ENCODE data around the gene SZT2.

Gene SZT2

GRCh38 chr1:43439781-43440180 lies 50.1 kb downstream of the SZT2 start:
- peaks cover 16 to 96% (median 76%) of the 10 kb centered on the region in 4 experiments for H3K36me3 ChIP-seq (ENCODE audit: control insufficient read depth in 4 of 4, insufficient read depth in 4 of 4, low read length in 3 of 4)
- no peaks in the 10 kb centered on the region for H3K4me1 ChIP-seq (ENCODE audit: control extremely low read depth in 1 of 4, control insufficient read depth in 4 of 4, insufficient read depth in 4 of 4, low read length in 3 of 4)
- H3K4me3 ChIP-seq (ENCODE audit: control insufficient read depth in 1 of 7, extremely low read depth in 1 of 7, insufficient read depth in 4 of 7, low read depth in 2 of 7, low read length in 6 of 7): no peak overlapping the region
- ChIA-PET CTCF (interaction anchor here (1.3 to 1.8 kb wide), 3 partner anchors 11 to 213 kb away, joined by 3 read pairs; no protein-coding TSS in a partner anchor), POLR2A (no interaction called here)
- H3K27me3 ChIP-seq (replicated peaks in 2 of 5; ENCODE audit: control insufficient read depth in 4 of 5, insufficient read depth in 5 of 5, low read length in 4 of 5): no peaks in the 10 kb centered on the region
- no peak overlapping the region for H3K27ac ChIP-seq (ENCODE audit: insufficient read depth in 1 of 2, low read depth in 1 of 2, low read length in 2 of 2, poor library complexity in 1 of 2, severe bottlenecking in 2 of 2)
- WGBS (ENCODE audit: insufficient coverage): 100% methylated on average over 5 of the region's 7 CpGs
- DNase-seq: no peak
- H3K9me3 ChIP-seq (ENCODE audit: control extremely low read depth in 1 of 5, control insufficient read depth in 4 of 5, insufficient read depth in 2 of 5, low read depth in 1 of 5, low read length in 4 of 5): no peaks in the 10 kb centered on the region

DNA sequence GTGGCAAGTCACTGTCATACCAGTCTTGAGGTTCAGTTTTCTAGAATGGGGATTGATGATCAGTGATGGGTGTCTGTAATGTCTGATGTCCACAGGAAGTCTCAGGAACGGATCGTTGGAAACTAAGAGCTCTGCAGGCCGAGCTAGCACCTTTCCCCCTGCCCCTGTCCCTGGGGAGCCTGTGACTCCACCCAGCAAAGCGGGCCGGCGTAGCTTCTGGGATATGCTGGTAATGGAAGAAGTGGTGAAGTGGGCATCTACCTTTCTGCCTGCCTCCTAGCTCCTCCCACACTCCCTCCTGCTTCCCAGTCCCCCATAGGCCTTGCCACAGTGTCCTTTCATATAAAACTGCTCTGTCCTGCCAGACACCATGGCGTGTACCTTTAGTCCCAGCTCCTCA lies 50.7 kb downstream of the SZT2 start:
- CTCF ChIA-PET: interaction anchor here (1.3 kb wide), 2 partner anchors 11 to 26 kb away, joined by 3 read pairs; no protein-coding TSS in a partner anchor
- DNase-seq: no peak
- Histone ChIP-seq H3K4me1 (ENCODE audit: control extremely low read depth in 1 of 4, control insufficient read depth in 4 of 4, insufficient read depth in 4 of 4, low read length in 3 of 4) (no peaks in the 10 kb centered on the region), H3K9me3 (ENCODE audit: control extremely low read depth in 1 of 5, control insufficient read depth in 4 of 5, insufficient read depth in 2 of 5, low read depth in 1 of 5, low read length in 4 of 5) (no peaks in the 10 kb centered on the region), H3K27me3 (replicated peaks in 2 of 5; ENCODE audit: control insufficient read depth in 4 of 5, insufficient read depth in 5 of 5, low read length in 4 of 5) (no peaks in the 10 kb centered on the region), H3K36me3 (ENCODE audit: control insufficient read depth in 4 of 4, insufficient read depth in 4 of 4, low read length in 3 of 4) (peaks cover 16 to 96% (median 76%) of the 10 kb centered on the region in 4 experiments), H3K27ac (ENCODE audit: insufficient read depth in 1 of 2, low read depth in 1 of 2, low read length in 2 of 2, poor library complexity in 1 of 2, severe bottlenecking in 2 of 2) (no peak overlapping the region), H3K4me3 (ENCODE audit: control insufficient read depth in 1 of 7, extremely low read depth in 1 of 7, insufficient read depth in 4 of 7, low read depth in 2 of 7, low read length in 6 of 7) (no peak overlapping the region)
- POLR2A ChIA-PET: no interaction called here
- 83% methylated on average over 1 of the region's 7 CpGs for WGBS (ENCODE audit: insufficient coverage)

DNA sequence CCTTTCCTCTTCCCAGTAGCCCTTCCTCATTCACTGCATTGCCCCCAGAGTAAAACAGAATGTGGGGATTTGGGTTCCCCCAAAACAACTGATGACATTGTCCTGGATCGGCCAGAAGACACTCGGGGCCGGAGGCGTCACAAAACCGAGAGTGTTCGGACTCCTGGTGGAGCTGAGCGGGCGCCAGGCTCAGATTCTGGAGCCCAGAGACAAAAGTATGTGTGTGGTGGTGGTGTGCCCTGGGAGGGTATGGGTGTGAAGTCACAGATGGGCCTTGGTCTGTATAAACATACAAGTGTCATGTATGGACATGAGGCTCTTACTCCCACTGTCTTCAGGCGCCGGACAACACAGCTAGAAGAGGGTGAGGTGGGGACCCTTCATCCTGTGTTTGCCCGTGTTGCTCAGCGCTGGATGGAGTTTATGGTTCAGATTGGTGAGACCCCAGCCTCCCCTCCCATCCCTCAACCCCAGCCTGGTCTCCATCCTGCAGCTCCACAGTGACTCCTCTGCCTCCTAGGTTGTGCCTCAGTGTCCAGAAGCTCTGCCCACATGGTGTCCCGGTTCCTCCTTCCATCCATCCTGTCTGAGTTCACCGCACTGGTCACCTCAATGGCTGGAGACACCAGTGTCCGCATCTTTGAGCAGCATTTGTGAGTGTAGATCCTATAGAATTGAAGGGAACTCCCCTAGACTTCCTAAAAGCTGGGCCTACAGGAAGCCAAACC lies 51.6 kb downstream of the SZT2 start:
- ChIA-PET CTCF (no interaction called here), POLR2A (interaction anchor here (1.0 kb wide), 1 partner anchor 16 kb away, joined by 3 read pairs; no protein-coding TSS in a partner anchor)
- no peaks in the 10 kb centered on the region for H3K9me3 ChIP-seq (ENCODE audit: control extremely low read depth in 1 of 5, control insufficient read depth in 4 of 5, insufficient read depth in 2 of 5, low read depth in 1 of 5, low read length in 4 of 5)
- DNase-seq: no peak
- over 99% methylated on average over 14 of the region's 15 CpGs for WGBS (ENCODE audit: insufficient coverage)
- no peak overlapping the region for H3K4me3 ChIP-seq (ENCODE audit: control insufficient read depth in 1 of 7, extremely low read depth in 1 of 7, insufficient read depth in 4 of 7, low read depth in 2 of 7, low read length in 6 of 7)
- H3K4me1 ChIP-seq (ENCODE audit: control extremely low read depth in 1 of 4, control insufficient read depth in 4 of 4, insufficient read depth in 4 of 4, low read length in 3 of 4): no peaks in the 10 kb centered on the region
- no peaks in the 10 kb centered on the region for H3K27me3 ChIP-seq (replicated peaks in 2 of 5; ENCODE audit: control insufficient read depth in 4 of 5, insufficient read depth in 5 of 5, low read length in 4 of 5)
- no peak overlapping the region for H3K27ac ChIP-seq (ENCODE audit: insufficient read depth in 1 of 2, low read depth in 1 of 2, low read length in 2 of 2, poor library complexity in 1 of 2, severe bottlenecking in 2 of 2)
- peaks cover 22 to 98% (median 78%) of the 10 kb centered on the region in 4 experiments for H3K36me3 ChIP-seq (ENCODE audit: control insufficient read depth in 4 of 4, insufficient read depth in 4 of 4, low read length in 3 of 4)

DNA sequence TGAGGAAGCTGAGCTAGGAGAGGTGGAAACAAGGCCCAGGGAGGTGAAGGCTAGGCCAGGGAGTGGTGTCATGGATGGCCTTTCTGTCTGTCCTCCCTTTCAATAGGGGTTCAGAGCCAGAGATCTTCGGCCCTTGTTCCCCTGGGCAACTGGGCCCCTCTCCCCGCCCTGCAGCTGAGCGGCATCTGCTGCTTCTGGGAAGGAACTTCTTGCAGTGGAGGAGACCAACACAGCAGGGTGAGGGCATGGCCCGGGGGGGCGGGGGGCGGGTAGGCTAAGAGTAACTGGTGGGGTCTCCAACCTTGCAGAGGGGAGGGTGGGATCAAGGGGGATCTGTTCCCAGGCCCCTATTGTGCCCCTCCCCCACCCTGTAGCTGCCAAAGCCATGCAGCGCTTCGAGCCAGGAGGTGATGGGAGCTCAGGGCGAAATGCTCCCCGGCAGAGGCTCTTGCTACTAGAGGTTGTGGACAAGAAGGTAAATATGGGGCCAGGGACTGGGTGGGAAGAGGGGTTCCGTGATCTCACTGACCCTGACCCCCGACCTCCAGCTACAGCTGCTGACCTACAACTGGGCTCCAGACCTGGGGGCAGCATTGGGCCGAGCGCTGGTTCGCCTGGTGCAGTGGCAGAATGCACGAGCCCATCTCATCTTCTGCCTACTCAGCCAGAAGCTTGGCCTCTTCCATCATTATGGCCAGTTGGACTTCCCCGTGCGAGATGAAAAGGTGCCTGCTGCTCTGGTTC lies 52.4 kb downstream of the SZT2 start:
- no peaks in the 10 kb centered on the region for H3K27me3 ChIP-seq (replicated peaks in 2 of 5; ENCODE audit: control insufficient read depth in 4 of 5, insufficient read depth in 5 of 5, low read length in 4 of 5)
- H3K4me1 ChIP-seq (ENCODE audit: control extremely low read depth in 1 of 4, control insufficient read depth in 4 of 4, insufficient read depth in 4 of 4, low read length in 3 of 4): no peaks in the 10 kb centered on the region
- peaks cover 21 to 98% (median 79%) of the 10 kb centered on the region in 4 experiments for H3K36me3 ChIP-seq (ENCODE audit: control insufficient read depth in 4 of 4, insufficient read depth in 4 of 4, low read length in 3 of 4)
- 94% methylated on average over 9 of the region's 18 CpGs for WGBS (ENCODE audit: insufficient coverage)
- DNase-seq: no peak
- no peak overlapping the region for H3K4me3 ChIP-seq (ENCODE audit: control insufficient read depth in 1 of 7, extremely low read depth in 1 of 7, insufficient read depth in 4 of 7, low read depth in 2 of 7, low read length in 6 of 7)
- CTCF ChIA-PET: interaction anchor here (0.5 kb wide), 1 partner anchor 202 kb away, joined by 3 read pairs; no protein-coding TSS in a partner anchor
- POLR2A ChIA-PET: interaction anchor here (1.0 kb wide), 1 partner anchor 17 kb away, joined by 3 read pairs; no protein-coding TSS in a partner anchor
- no peak overlapping the region for H3K27ac ChIP-seq (ENCODE audit: insufficient read depth in 1 of 2, low read depth in 1 of 2, low read length in 2 of 2, poor library complexity in 1 of 2, severe bottlenecking in 2 of 2)
- no peaks in the 10 kb centered on the region for H3K9me3 ChIP-seq (ENCODE audit: control extremely low read depth in 1 of 5, control insufficient read depth in 4 of 5, insufficient read depth in 2 of 5, low read depth in 1 of 5, low read length in 4 of 5)

DNA sequence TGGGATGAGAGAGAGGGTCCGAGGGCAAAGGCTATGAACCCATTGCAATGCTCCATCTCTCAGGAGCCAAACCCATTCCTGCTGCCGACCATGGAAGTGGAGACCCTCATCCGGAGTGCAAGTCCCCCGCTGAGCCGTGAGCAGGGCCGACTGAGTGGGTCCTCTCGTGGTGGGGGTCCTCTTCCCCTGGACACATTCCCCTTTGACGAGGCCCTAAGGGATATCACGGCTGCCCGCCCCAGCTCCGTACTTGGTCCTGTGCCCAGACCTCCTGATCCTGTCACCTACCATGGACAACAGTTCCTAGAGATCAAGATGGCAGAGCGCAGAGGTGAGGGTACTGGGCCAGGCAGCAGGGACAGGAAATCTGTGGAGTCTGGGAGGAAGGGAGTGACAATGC lies 53.1 kb downstream of the SZT2 start:
- Histone ChIP-seq H3K4me1 (ENCODE audit: control extremely low read depth in 1 of 4, control insufficient read depth in 4 of 4, insufficient read depth in 4 of 4, low read length in 3 of 4) (no peaks in the 10 kb centered on the region), H3K27me3 (replicated peaks in 2 of 5; ENCODE audit: control insufficient read depth in 4 of 5, insufficient read depth in 5 of 5, low read length in 4 of 5) (no peaks in the 10 kb centered on the region), H3K27ac (ENCODE audit: insufficient read depth in 1 of 2, low read depth in 1 of 2, low read length in 2 of 2, poor library complexity in 1 of 2, severe bottlenecking in 2 of 2) (no peak overlapping the region), H3K36me3 (ENCODE audit: control insufficient read depth in 4 of 4, insufficient read depth in 4 of 4, low read length in 3 of 4) (peaks cover 26 to 98% (median 79%) of the 10 kb centered on the region in 4 experiments), H3K4me3 (ENCODE audit: control insufficient read depth in 1 of 7, extremely low read depth in 1 of 7, insufficient read depth in 4 of 7, low read depth in 2 of 7, low read length in 6 of 7) (no peak overlapping the region), H3K9me3 (ENCODE audit: control extremely low read depth in 1 of 5, control insufficient read depth in 4 of 5, insufficient read depth in 2 of 5, low read depth in 1 of 5, low read length in 4 of 5) (no peaks in the 10 kb centered on the region)
- DNase-seq: no peak
- POLR2A ChIA-PET: interaction anchor here (1.0 kb wide), 1 partner anchor 17 kb away, joined by 3 read pairs; no protein-coding TSS in a partner anchor
- over 99% methylated on average over 12 of the region's 12 CpGs for WGBS (ENCODE audit: insufficient coverage)
- CTCF ChIA-PET: interaction anchor here (0.5 kb wide), 1 partner anchor 201 kb away, joined by 3 read pairs; no protein-coding TSS in a partner anchor

DNA sequence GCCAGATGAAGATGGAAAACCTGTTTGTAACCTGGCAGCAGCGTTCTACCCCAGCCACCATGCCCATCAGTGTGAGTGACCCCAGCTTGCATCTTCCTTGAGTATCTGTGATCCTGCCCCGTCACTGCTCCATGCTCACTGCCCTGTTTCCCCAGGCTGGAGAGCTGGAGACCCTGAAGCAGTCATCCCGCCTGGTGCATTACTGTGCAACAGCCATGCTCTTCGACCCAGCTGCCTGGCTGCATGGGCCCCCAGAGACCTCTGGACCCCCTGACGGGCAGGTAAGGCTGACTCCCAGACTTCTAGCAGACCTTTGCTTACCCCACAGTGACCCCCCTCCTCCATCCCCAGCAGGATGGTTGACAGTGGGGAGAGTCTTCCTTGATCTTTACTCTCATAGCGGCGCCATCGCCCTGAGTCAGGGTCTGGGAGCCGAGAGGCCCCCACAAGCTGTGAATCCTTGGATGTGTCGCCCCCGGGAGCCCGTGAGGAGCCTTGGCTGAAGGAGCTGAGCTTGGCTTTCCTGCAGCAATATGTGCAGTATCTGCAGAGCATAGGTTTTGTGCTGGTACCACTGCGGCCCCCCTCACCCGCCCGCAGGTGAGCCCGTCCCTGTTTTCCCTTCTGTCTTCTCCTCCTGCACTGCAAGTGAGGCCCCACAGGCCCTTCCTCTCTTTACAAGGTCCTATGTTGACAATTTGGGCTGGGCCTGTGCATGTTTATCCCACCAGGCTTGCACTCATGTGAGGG lies 53.7 kb downstream of the SZT2 start:
- Histone ChIP-seq H3K4me3 (ENCODE audit: control insufficient read depth in 1 of 7, extremely low read depth in 1 of 7, insufficient read depth in 4 of 7, low read depth in 2 of 7, low read length in 6 of 7) (no peak overlapping the region), H3K4me1 (ENCODE audit: control extremely low read depth in 1 of 4, control insufficient read depth in 4 of 4, insufficient read depth in 4 of 4, low read length in 3 of 4) (no peaks in the 10 kb centered on the region), H3K27me3 (replicated peaks in 2 of 5; ENCODE audit: control insufficient read depth in 4 of 5, insufficient read depth in 5 of 5, low read length in 4 of 5) (no peaks in the 10 kb centered on the region), H3K36me3 (ENCODE audit: control insufficient read depth in 4 of 4, insufficient read depth in 4 of 4, low read length in 3 of 4) (peaks cover 28 to 98% (median 80%) of the 10 kb centered on the region in 4 experiments), H3K9me3 (ENCODE audit: control extremely low read depth in 1 of 5, control insufficient read depth in 4 of 5, insufficient read depth in 2 of 5, low read depth in 1 of 5, low read length in 4 of 5) (no peaks in the 10 kb centered on the region), H3K27ac (ENCODE audit: insufficient read depth in 1 of 2, low read depth in 1 of 2, low read length in 2 of 2, poor library complexity in 1 of 2, severe bottlenecking in 2 of 2) (no peak overlapping the region)
- whole genome bisulfite sequencing (ENCODE audit: insufficient coverage): 94% methylated on average over 10 of the region's 16 CpGs
- ChIA-PET CTCF (no interaction called here), POLR2A (no interaction called here)
- no peak for DNase-seq

Data from common myeloid progenitor, CD34-positive (primary cell).